GM18861 (cell line): Measurements from ENCODE around the gene RBMX.
A peak's percentile ranks its signal among the peaks of the same experiment; 100 is the strongest.
"Not testable (repeated sequence)": the region's sequence is repeated elsewhere in the genome, so short reads cannot be mapped to it uniquely, and the experiment has no call there.

Experiments used
- ATAC-seq: cut with Tn5 transposase; IDR thresholded peaks from one replicate; pipeline ENCODE4 v1.9.1; 2021; ENCODE audit not compliant: unreplicated experiment

Gene RBMX

GRCh38 chrX:136880452-136881013, at the start of gene RBMX:
Gene RBMX, minus strand, starts transcription at chrX:136880725. Its CDS starts 1,298 bp downstream, at chrX:136879427.
- ATAC-seq, result peak; percentile 90

- ATAC-seq, result not testable (repeated sequence)
These were observed 40.9 kb upstream of the RBMX start for GRCh38 chrX:136921438-136921837.

GRCh38 chrX:136920001-136920400, 39.5 kb upstream of the RBMX start:
- ATAC-seq, result no peak

GRCh38 chrX:136916827-136917226, 36.3 kb upstream of the RBMX start:
- ATAC-seq, result no peak

- ATAC-seq, result not testable (repeated sequence)
These were observed 31.1 kb upstream of the RBMX start for GRCh38 chrX:136911661-136912060.

- ATAC-seq, result no peak
These were observed 30.7 kb upstream of the RBMX start for GRCh38 chrX:136911253-136911652.

- no peak for ATAC-seq
These were observed 30.1 kb upstream of the RBMX start for GRCh38 chrX:136910565-136911035.

GRCh38 chrX:136909706-136910564, 29.4 kb upstream of the RBMX start:
- peak; percentile 64 for ATAC-seq

GRCh38 chrX:136909119-136909705, 28.7 kb upstream of the RBMX start:
- ATAC-seq, result peak; percentile 42

GRCh38 chrX:136907621-136908020, 27.1 kb upstream of the RBMX start:
- ATAC-seq, result no peak

GRCh38 chrX:136906921-136907510, 26.5 kb upstream of the RBMX start:
- ATAC-seq, result no peak

- not testable (repeated sequence) for ATAC-seq
These were observed 23.5 kb upstream of the RBMX start for GRCh38 chrX:136904067-136904466.

GRCh38 chrX:136900071-136900470, 19.5 kb upstream of the RBMX start:
- ATAC-seq, result not testable (repeated sequence)

- no peak for ATAC-seq
These were observed 18.7 kb upstream of the RBMX start for GRCh38 chrX:136899221-136899620.

- ATAC-seq, result not testable (repeated sequence)
These were observed 18.2 kb upstream of the RBMX start for GRCh38 chrX:136898752-136899151.

GRCh38 chrX:136896121-136896914, 15.8 kb upstream of the RBMX start:
- ATAC-seq, result no peak

- no peak for ATAC-seq
These were observed 11.9 kb upstream of the RBMX start for GRCh38 chrX:136892412-136892811.

GRCh38 chrX:136890596-136890995, 10.1 kb upstream of the RBMX start:
- ATAC-seq, result not testable (repeated sequence)

GRCh38 chrX:136889269-136889668, 8.7 kb upstream of the RBMX start:
- no peak for ATAC-seq

- no peak for ATAC-seq
These were observed 498 bp downstream of the RBMX start for GRCh38 chrX:136880003-136880451.
